ENCODE results near the gene PSAPL1.

PSAPL1 gene

GRCh38 chr4:7414736-7415510, 19.8 kb downstream of the PSAPL1 start:
- no peak for TF ChIP-seq CTCF (conservative IDR thresholded peaks at IDR 0.05; ENCODE audit: low read depth, low read length)
- no peaks in the 10 kb centered on the region for H3K27me3 ChIP-seq (ENCODE audit: insufficient read depth, low read depth)
- no peak overlapping the region for H3K27ac ChIP-seq

DNA sequence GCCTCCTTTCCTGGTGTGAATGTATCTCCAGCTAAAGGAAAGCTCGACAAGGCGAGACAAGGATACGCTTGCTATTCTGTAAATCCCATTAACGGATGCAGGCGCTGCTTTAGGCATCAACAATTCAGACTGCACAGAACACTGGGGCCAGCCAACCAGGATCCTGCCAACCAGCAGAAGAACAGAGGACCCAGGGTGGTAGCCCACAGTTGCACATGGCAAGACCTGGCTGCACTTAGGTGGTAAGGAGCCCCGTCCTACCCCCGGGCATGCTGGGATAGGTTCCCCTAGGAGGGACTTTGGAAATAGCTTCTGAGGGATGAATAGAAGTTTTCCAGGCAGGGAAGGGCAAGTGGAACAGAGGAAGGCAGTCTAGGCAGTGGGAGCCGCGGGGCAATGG, 20.7 kb downstream of the PSAPL1 start:
- H3K4me3 ChIP-seq (IDR thresholded peaks at IDR 0.05; ENCODE audit: insufficient read depth, low read depth, low read length) = no peak overlapping the region
- H3K4me1 ChIP-seq (ENCODE audit: low read depth, poor library complexity, severe bottlenecking) = no peaks in the 10 kb centered on the region
- no peaks in the 10 kb centered on the region for H4K20me1 ChIP-seq (ENCODE audit: insufficient read depth)
- no peaks in the 10 kb centered on the region for H3K27me3 ChIP-seq (ENCODE audit: insufficient read depth, low read depth)
- no peak overlapping the region for H3K9ac ChIP-seq
- no peak overlapping the region for H3K27ac ChIP-seq
- H2AFZ ChIP-seq (ENCODE audit: low read depth) = no peak overlapping the region
- TF ChIP-seq CTCF (conservative IDR thresholded peaks at IDR 0.05; ENCODE audit: low read depth, low read length) = no peak
- H3K4me2 ChIP-seq = no peak overlapping the region
- no peaks in the 10 kb centered on the region for H3K79me2 ChIP-seq (ENCODE audit: insufficient read depth, low read depth)
- H3K36me3 ChIP-seq (ENCODE audit: insufficient read depth) = no peaks in the 10 kb centered on the region

More at GRCh38 chr4:7414736-7415510, 19.8 kb downstream of the PSAPL1 start:
- H3K4me1 ChIP-seq (ENCODE audit: low read depth, poor library complexity, severe bottlenecking) = no peaks in the 10 kb centered on the region
- H3K9ac ChIP-seq = no peak overlapping the region
- no peaks in the 10 kb centered on the region for H3K36me3 ChIP-seq (ENCODE audit: insufficient read depth)
- H3K4me3 ChIP-seq (IDR thresholded peaks at IDR 0.05; ENCODE audit: insufficient read depth, low read depth, low read length) = no peak overlapping the region
- no peak overlapping the region for H2AFZ ChIP-seq (ENCODE audit: low read depth)
- no peaks in the 10 kb centered on the region for H3K79me2 ChIP-seq (ENCODE audit: insufficient read depth, low read depth)
- H3K4me2 ChIP-seq = no peak overlapping the region
- H4K20me1 ChIP-seq (ENCODE audit: insufficient read depth) = no peaks in the 10 kb centered on the region

- Histone ChIP-seq H3K27me3 (ENCODE audit: insufficient read depth, low read depth) (no peaks in the 10 kb centered on the region), H3K4me2 (no peak overlapping the region), H3K4me1 (ENCODE audit: low read depth, poor library complexity, severe bottlenecking) (no peaks in the 10 kb centered on the region), H3K9ac (no peak overlapping the region), H2AFZ (ENCODE audit: low read depth) (no peak overlapping the region), H3K4me3 (IDR thresholded peaks at IDR 0.05; ENCODE audit: insufficient read depth, low read depth, low read length) (no peak overlapping the region), H4K20me1 (ENCODE audit: insufficient read depth) (no peaks in the 10 kb centered on the region), H3K79me2 (ENCODE audit: insufficient read depth, low read depth) (no peaks in the 10 kb centered on the region), H3K27ac (no peak overlapping the region), H3K36me3 (ENCODE audit: insufficient read depth) (no peaks in the 10 kb centered on the region)
- TF ChIP-seq CTCF (conservative IDR thresholded peaks at IDR 0.05; ENCODE audit: low read depth, low read length) = no peak
Observed at GRCh38 chr4:7412554-7412912, 22.2 kb downstream of the PSAPL1 start.

DNA sequence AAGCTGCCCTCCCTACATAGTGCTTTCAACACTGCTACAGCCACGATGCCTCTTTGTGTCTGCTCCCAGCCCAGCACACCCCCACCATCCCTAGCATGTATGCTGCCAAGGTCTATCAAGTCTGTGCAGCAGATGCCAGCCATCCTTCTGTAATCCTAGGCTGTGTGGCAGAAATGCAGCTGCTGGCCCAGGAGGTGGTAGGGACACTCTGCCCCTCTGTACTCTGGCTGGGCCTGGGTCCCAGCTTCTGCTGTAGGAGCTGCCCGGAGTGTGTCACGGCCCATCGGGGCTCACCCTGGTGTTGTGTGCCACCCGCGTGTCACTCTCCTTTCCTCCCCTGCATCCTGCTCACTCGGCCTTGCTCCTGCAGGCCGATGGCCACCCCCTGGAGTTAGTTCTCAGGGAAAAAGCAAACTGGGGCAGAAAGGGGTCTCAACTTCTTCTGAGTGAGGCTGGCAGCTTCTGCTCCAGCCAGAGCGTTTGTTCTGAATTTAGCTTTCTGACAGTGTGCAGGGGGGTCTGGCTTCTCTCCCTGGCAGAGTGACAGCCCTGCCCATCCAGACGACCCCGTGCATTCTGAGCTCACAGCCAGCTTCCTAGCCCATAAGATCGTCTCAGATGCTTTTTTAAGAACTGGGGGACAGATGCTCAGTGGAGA, 22.7 kb downstream of the PSAPL1 start:
- H4K20me1 ChIP-seq (ENCODE audit: insufficient read depth) = no peaks in the 10 kb centered on the region
- no peaks in the 10 kb centered on the region for H3K36me3 ChIP-seq (ENCODE audit: insufficient read depth)
- no peak overlapping the region for H2AFZ ChIP-seq (ENCODE audit: low read depth)
- TF ChIP-seq CTCF (conservative IDR thresholded peaks at IDR 0.05; ENCODE audit: low read depth, low read length) = no peak
- H3K4me2 ChIP-seq = no peak overlapping the region
- no peaks in the 10 kb centered on the region for H3K79me2 ChIP-seq (ENCODE audit: insufficient read depth, low read depth)
- H3K4me3 ChIP-seq (IDR thresholded peaks at IDR 0.05; ENCODE audit: insufficient read depth, low read depth, low read length) = no peak overlapping the region
- H3K9ac ChIP-seq = no peak overlapping the region
- no peaks in the 10 kb centered on the region for H3K4me1 ChIP-seq (ENCODE audit: low read depth, poor library complexity, severe bottlenecking)
- H3K27ac ChIP-seq = no peak overlapping the region
- H3K27me3 ChIP-seq (ENCODE audit: insufficient read depth, low read depth) = no peaks in the 10 kb centered on the region
